H9 (cell line): ENCODE measurements around the gene RCAN1. TPM values are rescaled to one million over a fixed set of nuclear protein-coding genes. Genes with fewer than 3 reads are reported as not detected.

Experiments used
- DNase-seq: peaks from one replicate; pipeline ENCODE4 v3.0.0-alpha.2; 2017
- H2AFZ ChIP-seq: one replicate; pipeline ENCODE4 v1.6.1; 2013; ENCODE audit warnings: mild to moderate bottlenecking, low read length, control low read depth, moderate library complexity
- H2AK5ac ChIP-seq: 2 replicates; pipeline ENCODE4 v1.6.1; 2013; ENCODE audit warnings: low read length, control low read depth, mixed read lengths; ENCODE audit not compliant: insufficient read length
- H2BK120ac ChIP-seq: one replicate; pipeline ENCODE4 v1.6.1; 2013; ENCODE audit warnings: low read depth, mild to moderate bottlenecking, low read length, control low read depth, inconsistent platforms; ENCODE audit not compliant: poor library complexity, severe bottlenecking
- H2BK12ac ChIP-seq: 2 replicates; pipeline ENCODE4 v1.6.1; 2013; ENCODE audit warnings: low read length, control low read depth, mixed read lengths, low read depth; ENCODE audit not compliant: insufficient read length
- H2BK15ac ChIP-seq: 2 replicates; pipeline ENCODE4 v1.6.1; 2013; ENCODE audit warnings: low read depth, low read length, control low read depth
- H2BK20ac ChIP-seq: one replicate; pipeline ENCODE4 v1.6.1; 2013; ENCODE audit warnings: low read depth, mild to moderate bottlenecking, low read length, control low read depth, inconsistent platforms; ENCODE audit not compliant: poor library complexity, severe bottlenecking
- H2BK5ac ChIP-seq: 2 replicates; pipeline ENCODE4 v1.6.1; 2013; ENCODE audit warnings: low read length, control low read depth, mixed read lengths; ENCODE audit not compliant: insufficient read length
- H3K14ac ChIP-seq: 2 replicates; pipeline ENCODE4 v1.6.1; 2013; ENCODE audit warnings: low read length, control low read depth; ENCODE audit not compliant: insufficient read depth
- H3K18ac ChIP-seq: 2 replicates; pipeline ENCODE4 v1.6.1; 2013; ENCODE audit warnings: low read depth, mild to moderate bottlenecking, mixed read lengths, low read length, control low read depth; ENCODE audit not compliant: insufficient read length
- H3K23ac ChIP-seq: 2 replicates; pipeline ENCODE4 v1.6.1; 2013; ENCODE audit warnings: low read length, control low read depth, mixed read lengths, low read depth; ENCODE audit not compliant: insufficient read length
- H3K23me2 ChIP-seq: 2 replicates; pipeline ENCODE4 v1.6.1; 2013; ENCODE audit warnings: low read depth, mild to moderate bottlenecking, mixed read lengths, low read length, control low read depth; ENCODE audit not compliant: insufficient read length, poor library complexity, severe bottlenecking
- H3K27ac ChIP-seq: 2 replicates; pipeline ENCODE4 v1.5.1; 2013; ENCODE audit warnings: low read length, control low read depth, mixed read lengths, low read depth; ENCODE audit not compliant: insufficient read length
- H3K27me3 ChIP-seq: 2 replicates; pipeline ENCODE4 v1.6.1; 2013; ENCODE audit warnings: low read length, control low read depth, inconsistent platforms; ENCODE audit not compliant: insufficient read depth
- H3K4ac ChIP-seq: 2 replicates; pipeline ENCODE4 v1.6.1; 2013; ENCODE audit warnings: low read depth, mild to moderate bottlenecking, control low read depth, inconsistent platforms, low read length, moderate library complexity
- H3K4me1 ChIP-seq: 2 replicates; pipeline ENCODE4 v1.6.1; 2013; ENCODE audit warnings: low read length, control low read depth, inconsistent platforms; ENCODE audit not compliant: insufficient read depth
- H3K4me2 ChIP-seq: 2 replicates; pipeline ENCODE4 v1.6.1; 2013; ENCODE audit warnings: low read length, control low read depth, mixed read lengths; ENCODE audit not compliant: insufficient read length, insufficient read depth
- H3K56ac ChIP-seq: 2 replicates; pipeline ENCODE4 v1.6.1; 2013; ENCODE audit warnings: low read depth, mild to moderate bottlenecking, mixed read lengths, low read length, control low read depth; ENCODE audit not compliant: insufficient read length
- H3K79me1 ChIP-seq: 2 replicates; pipeline ENCODE4 v1.6.1; 2013; ENCODE audit warnings: low read depth, mild to moderate bottlenecking, moderate library complexity, low read length, control low read depth, inconsistent platforms; ENCODE audit not compliant: insufficient read depth, poor library complexity, severe bottlenecking
- H3K79me2 ChIP-seq: 2 replicates; pipeline ENCODE4 v1.6.1; 2013; ENCODE audit warnings: low read length, control low read depth, inconsistent platforms; ENCODE audit not compliant: insufficient read depth
- H3K9ac ChIP-seq: 2 replicates; pipeline ENCODE4 v1.6.1; 2013; ENCODE audit warnings: low read length, control low read depth, mixed read lengths; ENCODE audit not compliant: insufficient read length; ENCODE audit errors: extremely low read depth
- H3K9me3 ChIP-seq: one replicate; pipeline ENCODE4 v1.6.1; 2013; ENCODE audit warnings: low read depth, low read length, inconsistent platforms; ENCODE audit not compliant: control insufficient read depth
- H3T11ph ChIP-seq: one replicate; pipeline ENCODE4 v1.6.1; 2013; ENCODE audit warnings: mild to moderate bottlenecking, low read length, control low read depth, inconsistent platforms
- H4K20me1 ChIP-seq: one replicate; pipeline ENCODE4 v1.6.1; 2013; ENCODE audit not compliant: control insufficient read depth, insufficient read length, insufficient read depth
- H4K5ac ChIP-seq: 2 replicates; pipeline ENCODE4 v1.6.1; 2013; ENCODE audit warnings: low read depth, mild to moderate bottlenecking, mixed read lengths, low read length, control low read depth; ENCODE audit not compliant: insufficient read length
- H4K8ac ChIP-seq: replicated peaks from 2 replicates; pipeline ENCODE4 v1.6.1; 2013; ENCODE audit warnings: low read length, control low read depth, mixed read lengths, low read depth; ENCODE audit not compliant: insufficient read length
- H4K91ac ChIP-seq: 2 replicates; pipeline ENCODE4 v1.6.1; 2013; ENCODE audit warnings: low read depth, mild to moderate bottlenecking, moderate library complexity, mixed read lengths, low read length, control low read depth; ENCODE audit not compliant: insufficient read length
- H3K27ac Mint-ChIP-seq, 3 experiments: 2 replicates in 2 of 3; 3 replicates in 1 of 3; pipeline ENCODE4 v1.8.0; 2020 to 2021; ENCODE audit warnings: mixed read lengths in 3 of 3, mild to moderate bottlenecking in 1 of 3, moderate library complexity in 1 of 3
- H3K27me3 Mint-ChIP-seq: 2 replicates; pipeline ENCODE4 v1.8.0; 2021; ENCODE audit warnings: low read depth, mild to moderate bottlenecking, moderate library complexity, mixed read lengths
- H3K36me3 Mint-ChIP-seq, 3 experiments: 2 replicates in 2 of 3; 3 replicates in 1 of 3; pipeline ENCODE4 v1.8.0; 2020 to 2021; ENCODE audit warnings: low read depth in 3 of 3, mixed read lengths in 3 of 3; ENCODE audit not compliant: insufficient read depth in 1 of 3
- H3K4me1 Mint-ChIP-seq, 2 experiments: 2 replicates each; pipeline ENCODE4 v1.8.0; 2020; ENCODE audit warnings: mixed read lengths in 2 of 2
- H3K4me3 Mint-ChIP-seq, 2 experiments: 2 replicates in 1 of 2; 3 replicates in 1 of 2; pipeline ENCODE4 v1.8.0; 2020 to 2021; ENCODE audit warnings: mild to moderate bottlenecking in 2 of 2, mixed read lengths in 2 of 2, moderate library complexity in 1 of 2
- H3K9me3 Mint-ChIP-seq, 2 experiments: 2 replicates in 1 of 2; 3 replicates in 1 of 2; pipeline ENCODE4 v1.8.0; 2020; ENCODE audit warnings: mild to moderate bottlenecking in 2 of 2, mixed read lengths in 2 of 2, moderate library complexity in 1 of 2
- WGBS: extraction: QIAGEN DNeasy Blood & Tissue Kit; methylation state at CpG from one replicate; pipeline ENCODE4 v1.1.7; 2013; ENCODE audit warnings: missing lambda C conversion rate, low lambda C conversion rate, mixed read lengths; ENCODE audit not compliant: insufficient read length; ENCODE audit errors: extremely low coverage; 5-methylcytosine and 5-hydroxymethylcytosine counted together
- total RNA-seq: library from RNA; stranded (reverse); gene quantifications from 2 replicates; pipeline ENCODE4 v1.2.1, GENCODE V29; 2021
- TF ChIP-seq, protein P1 (sequence below): fragments of 200-600 bp; sonication (generic); conservative IDR thresholded peaks from 3 replicates; pipeline ENCODE4 v1.8.0; 2021; ENCODE audit warnings: antibody characterized with exemption, mild to moderate bottlenecking

The RCAN1 gene
- total RNA-seq, 1 experiment from 2014 or later: 7.0 TPM

- Histone ChIP-seq H2AK5ac (no peak overlapping the region), H3K56ac (no peak overlapping the region)
- no peak overlapping the region for H3K4me3 Mint-ChIP-seq
These were observed 2.4 kb downstream of the RCAN1 start for GRCh38 chr21:34612557-34612956.

More at GRCh38 chr21:34612557-34612956, 2.4 kb downstream of the RCAN1 start:
- Histone ChIP-seq H3T11ph (no peak overlapping the region), H3K9ac (no peak overlapping the region), H4K20me1 (no peaks in the 10 kb centered on the region), H4K8ac (no peak overlapping the region), H2BK120ac (no peak overlapping the region), H3K27me3 (peaks cover 10% of the 10 kb centered on the region), H2BK5ac (no peak overlapping the region), H2BK20ac (no peak overlapping the region), H3K9me3 (no peaks in the 10 kb centered on the region), H3K4me1 (no peaks in the 10 kb centered on the region), H3K14ac (no peak overlapping the region), H3K4ac (no peak overlapping the region), H3K79me1 (no peaks in the 10 kb centered on the region), H2AFZ (no peak overlapping the region), H4K5ac (no peak overlapping the region), H3K18ac (no peak overlapping the region), H3K4me2 (no peak overlapping the region), H3K23ac (no peak overlapping the region), H3K79me2 (no peaks in the 10 kb centered on the region), H3K23me2 (no peaks in the 10 kb centered on the region), H3K27ac (no peak overlapping the region), H2BK12ac (no peak overlapping the region), H4K91ac (no peak overlapping the region), H2BK15ac (no peak overlapping the region)
- WGBS: no CpG with 5 or more reads among the region's 2 CpGs
- no peak for DNase-seq
- TF ChIP-seq, protein P1, sequence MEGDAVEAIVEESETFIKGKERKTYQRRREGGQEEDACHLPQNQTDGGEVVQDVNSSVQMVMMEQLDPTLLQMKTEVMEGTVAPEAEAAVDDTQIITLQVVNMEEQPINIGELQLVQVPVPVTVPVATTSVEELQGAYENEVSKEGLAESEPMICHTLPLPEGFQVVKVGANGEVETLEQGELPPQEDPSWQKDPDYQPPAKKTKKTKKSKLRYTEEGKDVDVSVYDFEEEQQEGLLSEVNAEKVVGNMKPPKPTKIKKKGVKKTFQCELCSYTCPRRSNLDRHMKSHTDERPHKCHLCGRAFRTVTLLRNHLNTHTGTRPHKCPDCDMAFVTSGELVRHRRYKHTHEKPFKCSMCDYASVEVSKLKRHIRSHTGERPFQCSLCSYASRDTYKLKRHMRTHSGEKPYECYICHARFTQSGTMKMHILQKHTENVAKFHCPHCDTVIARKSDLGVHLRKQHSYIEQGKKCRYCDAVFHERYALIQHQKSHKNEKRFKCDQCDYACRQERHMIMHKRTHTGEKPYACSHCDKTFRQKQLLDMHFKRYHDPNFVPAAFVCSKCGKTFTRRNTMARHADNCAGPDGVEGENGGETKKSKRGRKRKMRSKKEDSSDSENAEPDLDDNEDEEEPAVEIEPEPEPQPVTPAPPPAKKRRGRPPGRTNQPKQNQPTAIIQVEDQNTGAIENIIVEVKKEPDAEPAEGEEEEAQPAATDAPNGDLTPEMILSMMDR: no peak
- Mint-ChIP-seq H3K36me3 (peaks cover 0 to 4% (median 0%) of the 10 kb centered on the region in 3 experiments; a peak in 2 of 7 replicates), H3K4me1 (peaks cover 5 to 7% of the 10 kb centered on the region in 2 experiments; a peak in 3 of 4 replicates), H3K27ac (no peak overlapping the region), H3K27me3 (peaks cover 35% of the 10 kb centered on the region), H3K9me3 (peaks cover 0 to 6% of the 10 kb centered on the region in 2 experiments; a peak in 1 of 5 replicates)
